RWPE1 (cell line): ENCODE measurements around the gene ALDH3A2.

Experiments used
- CTCF ChIA-PET: fragments of 350-600 bp; sonication (Branson Sonifier 250); formaldehyde crosslinking; extraction: SDS; loops from one replicate; lab custom pipeline; 2021; lab: Yijun Ruan, JAX
- POLR2A ChIA-PET: fragments of 400-600 bp; formaldehyde crosslinking; extraction: SDS; loops from one replicate; lab custom pipeline; 2020; ENCODE audit warnings: antibody characterized with exemption; ENCODE audit not compliant: low non-redundant PET; lab: Yijun Ruan, JAX
- DNase-seq: peaks from one replicate; pipeline ENCODE4 v3.0.0; 2012; ENCODE audit warnings: low spot score
- H3K27ac ChIP-seq: fragments of 450-650 bp; 2 replicates; pipeline ENCODE4 v1.5.1; 2017
- TF ChIP-seq, protein P1 (sequence below): fragments of 450-650 bp; conservative IDR thresholded peaks from 2 replicates; pipeline ENCODE4 v1.5.1; 2017; ENCODE audit warnings: low read depth, mild to moderate bottlenecking

The ALDH3A2 gene

GRCh38 chr17:19619705-19620325, 28.7 kb upstream of the ALDH3A2 start:
- DNase-seq = no peak
- POLR2A ChIA-PET = no interaction called here
- TF ChIP-seq, protein P1, sequence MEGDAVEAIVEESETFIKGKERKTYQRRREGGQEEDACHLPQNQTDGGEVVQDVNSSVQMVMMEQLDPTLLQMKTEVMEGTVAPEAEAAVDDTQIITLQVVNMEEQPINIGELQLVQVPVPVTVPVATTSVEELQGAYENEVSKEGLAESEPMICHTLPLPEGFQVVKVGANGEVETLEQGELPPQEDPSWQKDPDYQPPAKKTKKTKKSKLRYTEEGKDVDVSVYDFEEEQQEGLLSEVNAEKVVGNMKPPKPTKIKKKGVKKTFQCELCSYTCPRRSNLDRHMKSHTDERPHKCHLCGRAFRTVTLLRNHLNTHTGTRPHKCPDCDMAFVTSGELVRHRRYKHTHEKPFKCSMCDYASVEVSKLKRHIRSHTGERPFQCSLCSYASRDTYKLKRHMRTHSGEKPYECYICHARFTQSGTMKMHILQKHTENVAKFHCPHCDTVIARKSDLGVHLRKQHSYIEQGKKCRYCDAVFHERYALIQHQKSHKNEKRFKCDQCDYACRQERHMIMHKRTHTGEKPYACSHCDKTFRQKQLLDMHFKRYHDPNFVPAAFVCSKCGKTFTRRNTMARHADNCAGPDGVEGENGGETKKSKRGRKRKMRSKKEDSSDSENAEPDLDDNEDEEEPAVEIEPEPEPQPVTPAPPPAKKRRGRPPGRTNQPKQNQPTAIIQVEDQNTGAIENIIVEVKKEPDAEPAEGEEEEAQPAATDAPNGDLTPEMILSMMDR = no peak
- CTCF ChIA-PET = interaction anchor here (0.5 kb wide), 1 partner anchor 269 kb away, joined by 5 read pairs; no protein-coding TSS in a partner anchor
- no peak overlapping the region for H3K27ac ChIP-seq

GRCh38 chr17:19621697-19622096, 26.9 kb upstream of the ALDH3A2 start:
- ChIA-PET POLR2A (no interaction called here), CTCF (interaction anchor here (0.6 kb wide), 2 partner anchors 28 to 122 kb away, joined by 3 to 4 read pairs; no protein-coding TSS in a partner anchor)
- TF ChIP-seq, protein P1 = no peak
- no peak for DNase-seq
- H3K27ac ChIP-seq = no peak overlapping the region

DNA sequence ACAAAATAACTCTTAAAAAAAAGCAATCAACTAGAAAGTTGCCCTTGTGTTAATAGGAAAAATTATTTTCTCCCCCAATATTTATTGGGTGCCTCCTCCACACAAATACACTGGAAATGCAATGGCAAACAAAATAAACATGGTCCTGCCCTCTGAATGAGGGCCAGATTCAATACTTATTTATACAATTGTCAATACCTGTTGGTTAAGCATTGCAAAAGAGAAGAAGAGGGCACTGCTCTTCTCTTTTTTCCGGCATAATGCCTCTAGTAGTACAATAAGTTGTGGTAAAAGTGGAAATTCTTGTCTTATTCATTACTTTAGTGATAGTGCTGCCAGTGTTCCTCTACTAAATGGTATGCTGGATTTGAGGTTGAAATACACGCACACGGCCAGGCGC, 22.5 kb upstream of the ALDH3A2 start:
- CTCF ChIA-PET = no interaction called here
- TF ChIP-seq, protein P1 = no peak
- POLR2A ChIA-PET = no interaction called here
- H3K27ac ChIP-seq = no peak overlapping the region
- DNase-seq = no peak

DNA sequence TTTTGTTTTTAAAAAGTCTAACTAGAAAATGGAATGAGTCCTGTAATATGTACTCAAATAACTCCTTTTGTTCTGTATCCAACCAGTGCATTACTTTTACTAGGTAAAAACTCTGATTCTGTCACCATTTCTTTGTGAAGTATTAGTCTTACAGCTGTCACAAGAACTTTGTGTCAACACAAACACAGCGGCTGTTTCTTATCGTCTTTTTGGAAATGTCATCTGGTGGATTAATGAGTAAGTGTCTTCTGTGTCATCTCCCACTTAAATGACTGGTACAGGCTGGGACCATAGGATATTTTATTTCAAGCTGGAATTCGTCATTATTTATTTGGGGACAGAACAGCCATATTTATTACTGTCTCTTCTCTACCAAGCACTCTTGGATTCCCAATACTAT, 19.1 kb upstream of the ALDH3A2 start:
- POLR2A ChIA-PET = no interaction called here
- no peak overlapping the region for H3K27ac ChIP-seq
- CTCF ChIA-PET = interaction anchor here (0.7 to 0.8 kb wide), 2 partner anchors 14 to 276 kb away, joined by 3 read pairs; no protein-coding TSS in a partner anchor
- no peak for DNase-seq
- TF ChIP-seq, protein P1 = no peak

DNA sequence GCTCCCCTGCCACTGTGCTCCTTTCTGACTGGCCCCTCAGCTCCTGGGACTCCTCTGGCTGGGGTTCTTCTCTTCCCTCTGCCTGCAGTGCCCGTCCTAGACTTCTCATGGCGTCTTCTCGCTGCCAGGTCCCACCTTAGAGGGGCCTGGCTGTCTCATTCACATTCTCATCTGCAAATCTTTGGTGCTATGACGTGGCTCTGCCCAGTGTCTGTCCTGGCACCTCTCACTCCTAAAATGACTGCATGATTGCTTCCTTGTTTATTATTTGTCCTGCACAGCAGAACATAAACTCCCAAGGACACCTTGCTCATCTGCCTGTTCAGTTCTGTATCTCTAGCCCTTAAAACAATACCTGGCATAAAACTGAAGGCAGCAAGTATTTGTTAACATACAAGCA, 18.5 kb upstream of the ALDH3A2 start:
- POLR2A ChIA-PET = no interaction called here
- DNase-seq = no peak
- no peak overlapping the region for H3K27ac ChIP-seq
- CTCF ChIA-PET = interaction anchor here (0.7 to 0.8 kb wide), 2 partner anchors 14 to 197 kb away, joined by 3 to 5 read pairs; no protein-coding TSS in a partner anchor
- TF ChIP-seq, protein P1 = no peak

DNA sequence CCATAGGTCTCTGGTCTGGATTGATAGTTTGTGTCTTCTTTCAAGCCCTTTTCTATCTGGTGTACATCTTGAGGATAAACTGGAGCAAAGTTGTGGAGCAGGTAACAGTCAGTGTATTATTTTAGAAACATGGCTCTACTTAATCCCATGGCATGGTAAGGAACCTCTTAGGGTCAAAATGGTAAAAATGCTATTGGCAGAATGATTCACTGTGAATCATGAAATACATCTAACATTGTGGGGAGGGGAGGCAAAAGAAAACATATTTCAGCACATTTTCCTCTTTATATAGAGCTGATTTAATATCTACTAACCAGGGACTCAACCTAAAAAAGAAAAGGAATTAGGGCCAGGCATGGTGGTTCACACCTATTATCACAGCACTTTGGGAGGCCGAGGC, 17.9 kb upstream of the ALDH3A2 start:
- POLR2A ChIA-PET = no interaction called here
- CTCF ChIA-PET = no interaction called here
- TF ChIP-seq, protein P1 = no peak
- DNase-seq = no peak
- no peak overlapping the region for H3K27ac ChIP-seq
